Glutamatergic neuron (in vitro differentiated cells): Measurements from ENCODE around the gene SARDH. TPM values are rescaled to one million over a fixed set of nuclear protein-coding genes. Genes with fewer than 3 reads are reported as not detected.

Source experiments
- DNase-seq: peaks from one replicate; pipeline ENCODE4 v3.0.0; 2022
- H3K27ac Mint-ChIP-seq: one replicate; pipeline ENCODE4 v1.8.0; 2020; ENCODE audit warnings: mild to moderate bottlenecking, mixed read lengths, inconsistent platforms; ENCODE audit not compliant: unreplicated experiment
- H3K27me3 Mint-ChIP-seq: one replicate; pipeline ENCODE4 v1.8.0; 2020; ENCODE audit warnings: mild to moderate bottlenecking, moderate library complexity, mixed read lengths, inconsistent platforms; ENCODE audit not compliant: unreplicated experiment
- H3K36me3 Mint-ChIP-seq: one replicate; pipeline ENCODE4 v1.8.0; 2020; ENCODE audit warnings: mild to moderate bottlenecking, mixed read lengths, inconsistent platforms; ENCODE audit not compliant: unreplicated experiment
- H3K4me1 Mint-ChIP-seq: one replicate; pipeline ENCODE4 v1.8.0; 2020; ENCODE audit warnings: mild to moderate bottlenecking, low read depth, mixed read lengths, inconsistent platforms; ENCODE audit not compliant: unreplicated experiment
- H3K4me3 Mint-ChIP-seq: one replicate; pipeline ENCODE4 v1.8.0; 2020; ENCODE audit warnings: mild to moderate bottlenecking, mixed read lengths, inconsistent platforms; ENCODE audit not compliant: unreplicated experiment
- H3K9me3 Mint-ChIP-seq: one replicate; pipeline ENCODE4 v1.8.0; 2020; ENCODE audit warnings: mild to moderate bottlenecking, moderate library complexity, mixed read lengths, inconsistent platforms; ENCODE audit not compliant: unreplicated experiment
- total RNA-seq: library from RNA; stranded (reverse); fragmentation: NEBNext Ultra II Directional; extraction: Animal tissue kit (Norgen Biotek cat#: 25700); gene quantifications from one replicate; pipeline ENCODE4 v1.2.1, GENCODE V29; 2021; ENCODE audit not compliant: unreplicated experiment
- TF ChIP-seq, protein P1 (sequence below): fragments of 200-600 bp; sonication (generic); IDR thresholded peaks from one replicate; pipeline ENCODE4 v1.5.0; 2021; ENCODE audit not compliant: partially characterized antibody, unreplicated experiment

The SARDH gene
- total RNA-seq, 1 donor from 2014 or later = 2.0 TPM

DNA sequence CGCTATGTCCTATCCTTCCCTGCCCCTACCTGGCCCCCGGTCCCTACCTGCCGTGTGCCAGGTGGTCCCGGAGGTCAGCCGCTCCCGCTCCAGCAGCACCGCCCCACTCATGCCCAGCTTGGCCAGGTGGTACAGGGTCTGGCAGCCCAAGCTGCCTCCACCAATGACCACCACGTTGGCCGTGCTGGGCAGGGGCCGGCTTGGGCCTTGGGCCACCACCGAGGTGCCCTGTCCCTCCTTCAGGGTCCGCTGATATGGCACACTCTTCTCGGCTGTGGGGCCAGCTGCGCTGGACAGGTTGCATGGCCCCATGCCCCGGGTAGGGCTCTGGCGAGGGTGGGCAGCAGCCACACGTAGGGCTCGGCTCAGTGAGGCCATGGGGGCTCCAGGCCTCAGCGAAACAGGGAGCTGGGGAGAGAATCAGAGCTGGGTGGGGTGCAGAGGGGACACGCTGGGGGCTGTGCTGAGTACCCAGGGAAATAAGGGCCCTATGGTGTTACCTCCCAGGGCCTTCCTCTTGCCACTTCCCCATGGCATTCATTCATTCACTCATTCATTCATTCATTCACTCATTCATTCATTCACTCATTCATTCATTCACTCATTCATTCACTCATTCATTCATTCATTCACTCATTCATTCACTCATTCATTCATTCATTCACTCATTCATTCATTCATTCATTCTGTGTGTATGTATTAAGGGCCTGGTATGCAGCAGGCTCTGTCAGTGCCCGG is 4.2 kb downstream of the SARDH start:
- H3K36me3 Mint-ChIP-seq = no peaks in the 10 kb centered on the region
- H3K9me3 Mint-ChIP-seq = peaks cover 3% of the 10 kb centered on the region
- H3K4me1 Mint-ChIP-seq = peaks cover 12% of the 10 kb centered on the region
- TF ChIP-seq, protein P1, sequence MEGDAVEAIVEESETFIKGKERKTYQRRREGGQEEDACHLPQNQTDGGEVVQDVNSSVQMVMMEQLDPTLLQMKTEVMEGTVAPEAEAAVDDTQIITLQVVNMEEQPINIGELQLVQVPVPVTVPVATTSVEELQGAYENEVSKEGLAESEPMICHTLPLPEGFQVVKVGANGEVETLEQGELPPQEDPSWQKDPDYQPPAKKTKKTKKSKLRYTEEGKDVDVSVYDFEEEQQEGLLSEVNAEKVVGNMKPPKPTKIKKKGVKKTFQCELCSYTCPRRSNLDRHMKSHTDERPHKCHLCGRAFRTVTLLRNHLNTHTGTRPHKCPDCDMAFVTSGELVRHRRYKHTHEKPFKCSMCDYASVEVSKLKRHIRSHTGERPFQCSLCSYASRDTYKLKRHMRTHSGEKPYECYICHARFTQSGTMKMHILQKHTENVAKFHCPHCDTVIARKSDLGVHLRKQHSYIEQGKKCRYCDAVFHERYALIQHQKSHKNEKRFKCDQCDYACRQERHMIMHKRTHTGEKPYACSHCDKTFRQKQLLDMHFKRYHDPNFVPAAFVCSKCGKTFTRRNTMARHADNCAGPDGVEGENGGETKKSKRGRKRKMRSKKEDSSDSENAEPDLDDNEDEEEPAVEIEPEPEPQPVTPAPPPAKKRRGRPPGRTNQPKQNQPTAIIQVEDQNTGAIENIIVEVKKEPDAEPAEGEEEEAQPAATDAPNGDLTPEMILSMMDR = no peak
- peak overlapping the region; percentile 30 for H3K4me3 Mint-ChIP-seq
- peaks cover 11% of the 10 kb centered on the region for H3K27me3 Mint-ChIP-seq
- peak overlapping the region; percentile 38 for H3K27ac Mint-ChIP-seq
- DNase-seq = peak; percentile 13

DNA sequence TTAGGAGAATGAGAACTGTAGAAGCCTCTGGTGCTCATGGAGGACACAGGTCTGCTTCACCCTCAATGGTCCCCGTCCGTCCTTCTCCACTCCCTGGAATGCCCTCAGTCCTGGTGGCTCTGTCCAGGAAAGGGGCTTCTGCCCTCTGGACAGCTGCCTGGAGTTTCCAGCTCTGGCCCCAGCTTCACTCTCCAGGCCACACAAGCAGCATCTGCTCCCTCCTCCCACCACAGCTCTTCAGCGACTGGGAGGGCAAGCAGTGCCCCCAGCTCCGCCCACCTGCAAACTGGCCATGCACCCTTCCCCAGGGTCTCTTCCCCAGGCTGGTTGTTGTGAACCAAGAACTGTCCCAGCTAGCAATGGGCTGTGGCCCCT is 4.7 kb downstream of the SARDH start:
- peaks cover 11% of the 10 kb centered on the region for H3K27me3 Mint-ChIP-seq
- peak; percentile 11 for DNase-seq
- TF ChIP-seq, protein P1 = no peak
- no peak overlapping the region for H3K4me3 Mint-ChIP-seq
- peaks cover 12% of the 10 kb centered on the region for H3K4me1 Mint-ChIP-seq
- peaks cover 3% of the 10 kb centered on the region for H3K9me3 Mint-ChIP-seq
- H3K36me3 Mint-ChIP-seq = no peaks in the 10 kb centered on the region
- no peak overlapping the region for H3K27ac Mint-ChIP-seq

DNA sequence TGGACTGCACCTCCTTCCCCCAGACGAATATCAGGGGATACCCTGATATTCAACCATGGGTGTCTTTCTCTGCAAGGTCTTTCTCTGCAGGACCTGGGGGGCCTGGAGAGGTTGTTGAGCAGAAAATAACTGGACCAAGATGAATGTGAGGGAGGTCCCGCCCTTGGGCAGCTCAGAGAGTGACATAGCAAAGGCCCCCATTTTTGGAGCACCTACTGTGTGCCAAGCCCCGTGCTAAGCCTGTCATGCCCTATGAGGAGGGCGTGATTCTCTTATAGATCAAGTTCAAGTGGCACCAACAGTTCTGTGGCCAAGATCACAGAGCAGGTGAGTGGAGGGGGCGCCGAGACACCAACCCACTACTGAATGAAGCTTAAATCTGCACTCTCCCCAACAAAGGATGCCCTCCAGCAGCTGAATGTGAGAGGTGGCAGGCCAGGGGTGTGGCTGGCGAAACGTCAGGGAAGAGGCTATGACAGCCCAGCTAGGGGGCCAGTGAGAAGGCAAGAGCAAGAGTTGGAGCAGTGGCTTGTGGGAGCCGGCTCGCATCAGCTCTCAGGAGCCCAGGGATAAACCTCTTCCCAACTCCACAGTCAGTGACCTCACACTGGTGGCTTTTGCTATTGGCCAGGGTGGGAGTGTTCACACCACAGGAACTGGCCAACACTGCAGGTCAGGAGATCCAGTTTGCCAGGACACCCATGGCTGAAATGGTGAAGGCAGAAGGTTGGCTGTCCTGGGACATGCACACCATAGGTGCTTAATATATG is 5.3 kb downstream of the SARDH start:
- Mint-ChIP-seq H3K27ac (no peak overlapping the region), H3K36me3 (no peaks in the 10 kb centered on the region), H3K27me3 (peaks cover 11% of the 10 kb centered on the region), H3K9me3 (peaks cover 3% of the 10 kb centered on the region), H3K4me1 (peaks cover 12% of the 10 kb centered on the region), H3K4me3 (no peak overlapping the region)
- DNase-seq = peak; percentile 22
- TF ChIP-seq, protein P1 = no peak

DNA sequence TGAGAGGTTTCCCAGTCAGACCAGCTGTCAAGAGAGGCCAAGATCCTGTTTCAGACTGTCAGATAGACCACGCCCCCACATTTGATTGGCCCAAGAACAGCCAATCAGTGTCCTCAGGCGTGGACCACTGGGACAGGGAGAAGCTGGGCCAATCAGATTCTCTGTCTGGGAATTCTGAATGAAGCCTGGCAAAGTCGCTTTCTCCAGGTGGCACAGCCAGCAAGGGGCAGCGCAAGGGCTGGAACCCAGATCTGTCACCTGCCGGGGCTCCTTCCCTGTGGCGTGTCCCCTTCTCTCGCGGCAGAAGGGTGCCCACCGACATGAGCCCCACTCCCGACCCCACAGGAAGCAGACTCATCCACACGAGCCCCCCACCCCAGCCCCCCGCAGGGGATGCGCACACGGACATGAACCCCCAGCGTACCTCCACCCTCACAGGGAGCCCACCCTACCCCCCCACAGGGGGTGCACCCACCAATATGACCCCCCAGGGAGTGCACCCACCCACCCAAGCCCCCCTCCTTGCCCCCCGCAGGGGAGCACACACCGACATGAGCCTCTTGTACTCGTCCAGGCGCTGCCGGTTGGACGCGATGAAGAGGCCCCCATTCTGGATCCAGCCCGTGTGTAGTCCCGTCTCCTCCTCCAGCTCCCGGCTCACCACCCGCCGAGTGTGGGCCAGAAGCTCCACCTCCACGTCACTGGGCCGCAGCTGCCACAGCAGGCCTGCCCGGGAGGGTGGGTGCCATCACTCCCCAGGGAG is 6.1 kb downstream of the SARDH start:
- TF ChIP-seq, protein P1 = no peak
- no peaks in the 10 kb centered on the region for H3K36me3 Mint-ChIP-seq
- H3K27me3 Mint-ChIP-seq = peaks cover 11% of the 10 kb centered on the region
- H3K9me3 Mint-ChIP-seq = peaks cover 3% of the 10 kb centered on the region
- peaks cover 12% of the 10 kb centered on the region for H3K4me1 Mint-ChIP-seq
- no peak overlapping the region for H3K27ac Mint-ChIP-seq
- peak; percentile 50 for DNase-seq
- no peak overlapping the region for H3K4me3 Mint-ChIP-seq
